ENCODE results near the gene FBXO42. TPM values are rescaled to one million over a fixed set of nuclear protein-coding genes. Genes with fewer than 3 reads are reported as not detected.
A peak's percentile ranks its signal among the peaks of the same experiment; 100 is the strongest.

The FBXO42 gene
- total RNA-seq = 17.9 and 18.5 TPM in 2 replicates

GRCh38 chr1:16351994-16352841 is at the start of gene FBXO42:
Gene FBXO42, minus strand, starts transcription at chr1:16352480. Its CDS starts 37,062 bp downstream, at chr1:16315418.
- Mint-ChIP-seq H3K4me1 (ENCODE audit: low read depth) (peaks cover 26% of the 10 kb centered on the region), H3K36me3 (ENCODE audit: low read depth) (peaks cover 10% of the 10 kb centered on the region), H3K9me3 (no peaks in the 10 kb centered on the region), H3K4me3 (ENCODE audit: low read depth) (peak within 1 kb of the TSS; percentile 96), H3K27ac (peak within 1 kb of the TSS; percentile 93), H3K27me3 (ENCODE audit: low read depth) (no peaks in the 10 kb centered on the region)
- intact Hi-C loops (cut with micrococcal nuclease) = loop anchor here (1.0 to 5.0 kb wide), 3 partner anchors 15 to 145 kb away; partner anchors contain the start of gene SZRD1
- peak; percentile 92 for DNase-seq (ENCODE audit: low spot score)

- Mint-ChIP-seq H3K27me3 (ENCODE audit: low read depth) (no peaks in the 10 kb centered on the region), H3K4me3 (ENCODE audit: low read depth) (no peak overlapping the region), H3K36me3 (ENCODE audit: low read depth) (peaks cover 53% of the 10 kb centered on the region), H3K27ac (no peak overlapping the region), H3K4me1 (ENCODE audit: low read depth) (peaks cover 8% of the 10 kb centered on the region), H3K9me3 (no peaks in the 10 kb centered on the region)
- intact Hi-C loops (cut with micrococcal nuclease) = no loop called here
- no peak for DNase-seq (ENCODE audit: low spot score)
Observed at GRCh38 chr1:16398371-16398953, 46.2 kb upstream of the FBXO42 start.

- DNase-seq (ENCODE audit: low spot score) = no peak
- H3K4me3 Mint-ChIP-seq (ENCODE audit: low read depth) = no peak overlapping the region
- no peaks in the 10 kb centered on the region for H3K27me3 Mint-ChIP-seq (ENCODE audit: low read depth)
- peaks cover 66% of the 10 kb centered on the region for H3K36me3 Mint-ChIP-seq (ENCODE audit: low read depth)
- H3K4me1 Mint-ChIP-seq (ENCODE audit: low read depth) = peaks cover 18% of the 10 kb centered on the region
- H3K27ac Mint-ChIP-seq = no peak overlapping the region
- intact Hi-C loops (cut with micrococcal nuclease) = no loop called here
- H3K9me3 Mint-ChIP-seq = no peaks in the 10 kb centered on the region
Observed at GRCh38 chr1:16397120-16397519, 44.8 kb upstream of the FBXO42 start.

GRCh38 chr1:16396591-16396990 is 44.3 kb upstream of the FBXO42 start:
- Mint-ChIP-seq H3K4me1 (ENCODE audit: low read depth) (peaks cover 22% of the 10 kb centered on the region), H3K4me3 (ENCODE audit: low read depth) (no peak overlapping the region), H3K27me3 (ENCODE audit: low read depth) (no peaks in the 10 kb centered on the region), H3K36me3 (ENCODE audit: low read depth) (peaks cover 66% of the 10 kb centered on the region), H3K27ac (no peak overlapping the region), H3K9me3 (no peaks in the 10 kb centered on the region)
- intact Hi-C loops (cut with micrococcal nuclease) = no loop called here
- DNase-seq (ENCODE audit: low spot score) = no peak

- H3K4me3 Mint-ChIP-seq (ENCODE audit: low read depth) = no peak overlapping the region
- DNase-seq (ENCODE audit: low spot score) = no peak
- H3K27me3 Mint-ChIP-seq (ENCODE audit: low read depth) = no peaks in the 10 kb centered on the region
- peaks cover 38% of the 10 kb centered on the region for H3K4me1 Mint-ChIP-seq (ENCODE audit: low read depth)
- no peak overlapping the region for H3K27ac Mint-ChIP-seq
- H3K9me3 Mint-ChIP-seq = no peaks in the 10 kb centered on the region
- intact Hi-C loops (cut with micrococcal nuclease) = no loop called here
- peaks cover 68% of the 10 kb centered on the region for H3K36me3 Mint-ChIP-seq (ENCODE audit: low read depth)
Observed at GRCh38 chr1:16394977-16395376, 42.7 kb upstream of the FBXO42 start.

GRCh38 chr1:16393570-16394521 is 41.6 kb upstream of the FBXO42 start:
- intact Hi-C loops (cut with micrococcal nuclease) = no loop called here
- Mint-ChIP-seq H3K27me3 (ENCODE audit: low read depth) (no peaks in the 10 kb centered on the region), H3K9me3 (no peaks in the 10 kb centered on the region), H3K4me3 (ENCODE audit: low read depth) (no peak overlapping the region), H3K36me3 (ENCODE audit: low read depth) (peaks cover 61% of the 10 kb centered on the region), H3K27ac (no peak overlapping the region), H3K4me1 (ENCODE audit: low read depth) (peaks cover 39% of the 10 kb centered on the region)
- no peak for DNase-seq (ENCODE audit: low spot score)

- no peaks in the 10 kb centered on the region for H3K27me3 Mint-ChIP-seq (ENCODE audit: low read depth)
- intact Hi-C loops (cut with micrococcal nuclease) = no loop called here
- H3K9me3 Mint-ChIP-seq = no peaks in the 10 kb centered on the region
- H3K36me3 Mint-ChIP-seq (ENCODE audit: low read depth) = peaks cover 58% of the 10 kb centered on the region
- peak overlapping the region; percentile 83 for H3K27ac Mint-ChIP-seq
- no peak overlapping the region for H3K4me3 Mint-ChIP-seq (ENCODE audit: low read depth)
- no peak for DNase-seq (ENCODE audit: low spot score)
- peaks cover 42% of the 10 kb centered on the region for H3K4me1 Mint-ChIP-seq (ENCODE audit: low read depth)
Observed at GRCh38 chr1:16392740-16393569, 40.7 kb upstream of the FBXO42 start.

GRCh38 chr1:16391411-16391810 is 39.1 kb upstream of the FBXO42 start:
- H3K4me1 Mint-ChIP-seq (ENCODE audit: low read depth) = peaks cover 53% of the 10 kb centered on the region
- no peaks in the 10 kb centered on the region for H3K9me3 Mint-ChIP-seq
- DNase-seq (ENCODE audit: low spot score) = no peak
- no peak overlapping the region for H3K4me3 Mint-ChIP-seq (ENCODE audit: low read depth)
- H3K36me3 Mint-ChIP-seq (ENCODE audit: low read depth) = peaks cover 48% of the 10 kb centered on the region
- H3K27me3 Mint-ChIP-seq (ENCODE audit: low read depth) = no peaks in the 10 kb centered on the region
- intact Hi-C loops (cut with micrococcal nuclease) = no loop called here
- H3K27ac Mint-ChIP-seq = peak overlapping the region; percentile 83

- Mint-ChIP-seq H3K4me1 (ENCODE audit: low read depth) (peaks cover 63% of the 10 kb centered on the region), H3K27ac (peak overlapping the region; percentile 51), H3K27me3 (ENCODE audit: low read depth) (no peaks in the 10 kb centered on the region), H3K4me3 (ENCODE audit: low read depth) (peak overlapping the region; percentile 59), H3K9me3 (no peaks in the 10 kb centered on the region), H3K36me3 (ENCODE audit: low read depth) (peaks cover 33% of the 10 kb centered on the region)
- intact Hi-C loops (cut with micrococcal nuclease) = loop anchor here (2.0 kb wide), 1 partner anchor 19 kb away; no protein-coding TSS in a partner anchor
- no peak for DNase-seq (ENCODE audit: low spot score)
Observed at GRCh38 chr1:16387201-16388188, 35.2 kb upstream of the FBXO42 start.

GRCh38 chr1:16386454-16387113 is 34.3 kb upstream of the FBXO42 start:
- Mint-ChIP-seq H3K36me3 (ENCODE audit: low read depth) (peaks cover 30% of the 10 kb centered on the region), H3K9me3 (no peaks in the 10 kb centered on the region), H3K4me1 (ENCODE audit: low read depth) (peaks cover 55% of the 10 kb centered on the region), H3K4me3 (ENCODE audit: low read depth) (peak overlapping the region; percentile 51), H3K27ac (peak overlapping the region; percentile 35), H3K27me3 (ENCODE audit: low read depth) (no peaks in the 10 kb centered on the region)
- DNase-seq (ENCODE audit: low spot score) = no peak
- intact Hi-C loops (cut with micrococcal nuclease) = loop anchor here (2.0 kb wide), 1 partner anchor 18 kb away; no protein-coding TSS in a partner anchor

Data from activated T-helper 2 cell treated with anti-CD3 and anti-CD28 coated beads, Interferon-gamma antibody, Interleukin-2, Interleukin-4, amounts not matched to agents 10 μg/mL and 5 μg/mL and 100 μg/mL, durations not matched to agents 14 hours and 24 hours and 36 hours (primary cell).